ENCODE results near the gene NDUFB2. TPM values are rescaled to one million over a fixed set of nuclear protein-coding genes. Genes with fewer than 3 reads are reported as not detected.
A peak's percentile ranks its signal among the peaks of the same experiment; 100 is the strongest.

Gene NDUFB2
- total and polyA plus RNA-seq, 4 experiments from 2014 or later: 94.4 to 639 (median 254) TPM

GRCh38 chr7:140654661-140655060, 41.8 kb upstream of the NDUFB2 start:
- H3K27me3 Mint-ChIP-seq: peaks cover 3 to 12% of the 10 kb centered on the region in 2 donors
- ChIA-PET POLR2A (ENCODE audit: partially characterized antibody) (no interaction called here), CTCF (ENCODE audit: partially characterized antibody) (interaction anchor here (1.3 to 2.8 kb wide), 2 partner anchors 58 to 177 kb away, joined by 3 to 30 read pairs; partner anchors contain the start of gene MKRN1)
- no peak overlapping the region for H3K4me3 Mint-ChIP-seq
- no peaks in the 10 kb centered on the region for H3K9me3 Mint-ChIP-seq
- peaks cover 17% of the 10 kb centered on the region for H3K4me1 ChIP-seq (ENCODE audit: insufficient read depth, low read length)
- no peaks in the 10 kb centered on the region for H3K27me3 ChIP-seq (ENCODE audit: insufficient read depth, low read length)
- H3K4me1 Mint-ChIP-seq: peaks cover 18 to 24% (median 20%) of the 10 kb centered on the region in 4 donors
- H3K4me3 ChIP-seq (ENCODE audit: low read length in 2 of 2): no peak overlapping the region
- intact Hi-C loops (cut with micrococcal nuclease): no loop called here
- H3K27ac Mint-ChIP-seq: peak overlapping the region in 1 of 7 donors; percentile 52
- H3K27ac ChIP-seq (ENCODE audit: low read depth, low read length): no peak overlapping the region
- H3K9me3 ChIP-seq (ENCODE audit: control insufficient read depth in 1 of 2, low read length in 2 of 2): no peaks in the 10 kb centered on the region
- no peaks in the 10 kb centered on the region for H3K36me3 Mint-ChIP-seq
- DNase-seq: no peak
- no peaks in the 10 kb centered on the region for H3K36me3 ChIP-seq (ENCODE audit: insufficient read depth, low read length)

GRCh38 chr7:140655511-140656408, 40.7 kb upstream of the NDUFB2 start:
- no peak overlapping the region for H3K4me3 ChIP-seq (ENCODE audit: low read length in 2 of 2)
- Mint-ChIP-seq H3K27ac (peak overlapping the region; percentile 70 to 94 (median 91)), H3K4me1 (peaks cover 18 to 24% (median 20%) of the 10 kb centered on the region in 4 donors), H3K36me3 (no peaks in the 10 kb centered on the region), H3K4me3 (peak overlapping the region in 7 of 8 donors; percentile 86 to 94 (median 91)), H3K9me3 (no peaks in the 10 kb centered on the region), H3K27me3 (peaks cover 0 to 12% of the 10 kb centered on the region in 2 donors)
- H3K27ac ChIP-seq (ENCODE audit: low read depth, low read length): no peak overlapping the region
- intact Hi-C loops (cut with micrococcal nuclease): no loop called here
- H3K4me1 ChIP-seq (ENCODE audit: insufficient read depth, low read length): peaks cover 17% of the 10 kb centered on the region
- no peak for DNase-seq
- H3K9me3 ChIP-seq (ENCODE audit: control insufficient read depth in 1 of 2, low read length in 2 of 2): no peaks in the 10 kb centered on the region
- ChIA-PET POLR2A (ENCODE audit: partially characterized antibody) (interaction anchor here (0.7 to 2.7 kb wide), 2 partner anchors 13 to 17 kb away, joined by 4 to 11 read pairs; partner anchors contain the start of gene ADCK2), CTCF (ENCODE audit: partially characterized antibody) (interaction anchor here (1.2 to 2.5 kb wide), 3 partner anchors 13 to 179 kb away, joined by 3 to 15 read pairs (median 3); no protein-coding TSS in a partner anchor)
- no peaks in the 10 kb centered on the region for H3K36me3 ChIP-seq (ENCODE audit: insufficient read depth, low read length)
- no peaks in the 10 kb centered on the region for H3K27me3 ChIP-seq (ENCODE audit: insufficient read depth, low read length)

DNA sequence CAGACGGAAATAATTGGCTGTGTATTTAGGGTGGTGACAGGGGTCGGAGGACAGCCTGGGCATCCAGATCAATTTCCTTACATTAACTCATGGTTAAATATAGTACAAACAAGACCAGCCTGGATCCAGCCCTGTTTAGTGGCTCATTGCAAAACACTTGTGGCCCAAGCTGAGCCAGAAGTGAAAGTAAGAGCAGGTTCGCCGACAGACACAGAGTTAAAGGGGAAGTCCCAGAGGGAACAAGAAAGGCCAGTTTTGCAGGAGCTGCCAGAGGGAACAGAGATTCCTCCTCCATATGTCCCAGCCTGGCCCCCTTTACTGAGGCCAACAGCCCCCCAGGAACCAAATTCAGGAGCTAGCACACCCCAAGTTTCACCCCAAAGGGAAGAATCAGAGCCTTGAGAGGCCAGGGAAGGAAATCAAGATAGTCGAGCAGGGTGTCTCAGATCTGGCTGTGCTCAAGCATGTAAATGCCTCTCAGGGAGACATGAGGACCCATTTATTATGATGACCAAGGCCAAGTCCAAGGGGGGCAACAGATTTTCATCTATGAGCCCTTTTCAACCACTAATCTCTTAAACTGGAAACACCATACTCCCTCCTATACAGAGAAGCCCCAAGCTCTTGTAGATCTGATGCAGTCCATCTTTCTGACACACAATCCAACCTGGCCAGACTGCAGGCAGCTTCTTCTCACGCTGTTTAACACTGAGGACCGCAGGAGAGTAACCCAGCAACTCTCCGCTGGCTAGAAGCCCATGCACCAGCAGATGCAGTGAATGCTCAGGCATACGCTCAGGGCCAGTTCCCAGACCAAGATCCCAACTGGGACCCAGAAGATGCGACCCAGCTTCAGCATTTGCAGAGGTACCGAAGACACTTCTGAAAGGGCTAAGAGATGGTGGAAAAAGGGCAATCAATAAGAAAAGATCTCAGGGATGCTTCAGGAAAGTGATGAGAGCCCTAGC, 39.7 kb upstream of the NDUFB2 start:
- H3K27ac Mint-ChIP-seq: peak overlapping the region; percentile 65 to 94 (median 91)
- DNase-seq: peak in 2 of 5 donors; percentile 28 to 31
- no peaks in the 10 kb centered on the region for H3K9me3 Mint-ChIP-seq
- peaks cover 0 to 9% of the 10 kb centered on the region in 2 donors for H3K27me3 Mint-ChIP-seq
- peaks cover 18 to 24% (median 20%) of the 10 kb centered on the region in 4 donors for H3K4me1 Mint-ChIP-seq
- H3K36me3 ChIP-seq (ENCODE audit: insufficient read depth, low read length): no peaks in the 10 kb centered on the region
- intact Hi-C loops (cut with micrococcal nuclease): no loop called here
- no peaks in the 10 kb centered on the region for H3K9me3 ChIP-seq (ENCODE audit: control insufficient read depth in 1 of 2, low read length in 2 of 2)
- POLR2A ChIA-PET (ENCODE audit: partially characterized antibody): interaction anchor here (0.7 to 2.7 kb wide), 2 partner anchors 12 to 16 kb away, joined by 4 to 11 read pairs; partner anchors contain the start of gene ADCK2
- no peak overlapping the region for H3K27ac ChIP-seq (ENCODE audit: low read depth, low read length)
- no peaks in the 10 kb centered on the region for H3K27me3 ChIP-seq (ENCODE audit: insufficient read depth, low read length)
- H3K4me3 Mint-ChIP-seq: peak overlapping the region; percentile 84 to 94 (median 90)
- H3K36me3 Mint-ChIP-seq: no peaks in the 10 kb centered on the region
- CTCF ChIA-PET (ENCODE audit: partially characterized antibody): interaction anchor here (1.2 to 2.5 kb wide), 3 partner anchors 12 to 180 kb away, joined by 3 to 15 read pairs (median 3); no protein-coding TSS in a partner anchor
- peak overlapping the region in 1 of 2 donors; percentile 46 for H3K4me3 ChIP-seq (ENCODE audit: low read length in 2 of 2)
- H3K4me1 ChIP-seq (ENCODE audit: insufficient read depth, low read length): peaks cover 17% of the 10 kb centered on the region

GRCh38 chr7:140657891-140658290, 38.6 kb upstream of the NDUFB2 start:
- H3K9me3 Mint-ChIP-seq: no peaks in the 10 kb centered on the region
- no peak overlapping the region for H3K4me3 Mint-ChIP-seq
- Histone ChIP-seq H3K9me3 (ENCODE audit: control insufficient read depth in 1 of 2, low read length in 2 of 2) (no peaks in the 10 kb centered on the region), H3K36me3 (ENCODE audit: insufficient read depth, low read length) (no peaks in the 10 kb centered on the region), H3K4me1 (ENCODE audit: insufficient read depth, low read length) (peaks cover 17% of the 10 kb centered on the region), H3K27ac (ENCODE audit: low read depth, low read length) (no peak overlapping the region), H3K27me3 (ENCODE audit: insufficient read depth, low read length) (no peaks in the 10 kb centered on the region), H3K4me3 (ENCODE audit: low read length in 2 of 2) (no peak overlapping the region)
- peaks cover 18 to 24% (median 20%) of the 10 kb centered on the region in 4 donors for H3K4me1 Mint-ChIP-seq
- DNase-seq: no peak
- H3K27ac Mint-ChIP-seq: no peak overlapping the region
- H3K36me3 Mint-ChIP-seq: no peaks in the 10 kb centered on the region
- peaks cover 0 to 9% of the 10 kb centered on the region in 2 donors for H3K27me3 Mint-ChIP-seq
- ChIA-PET POLR2A (ENCODE audit: partially characterized antibody) (interaction anchor here (2.7 kb wide), 1 partner anchor 15 kb away, joined by 11 read pairs; the partner anchor contains the start of gene ADCK2), CTCF (ENCODE audit: partially characterized antibody) (no interaction called here)
- intact Hi-C loops (cut with micrococcal nuclease): no loop called here

DNA sequence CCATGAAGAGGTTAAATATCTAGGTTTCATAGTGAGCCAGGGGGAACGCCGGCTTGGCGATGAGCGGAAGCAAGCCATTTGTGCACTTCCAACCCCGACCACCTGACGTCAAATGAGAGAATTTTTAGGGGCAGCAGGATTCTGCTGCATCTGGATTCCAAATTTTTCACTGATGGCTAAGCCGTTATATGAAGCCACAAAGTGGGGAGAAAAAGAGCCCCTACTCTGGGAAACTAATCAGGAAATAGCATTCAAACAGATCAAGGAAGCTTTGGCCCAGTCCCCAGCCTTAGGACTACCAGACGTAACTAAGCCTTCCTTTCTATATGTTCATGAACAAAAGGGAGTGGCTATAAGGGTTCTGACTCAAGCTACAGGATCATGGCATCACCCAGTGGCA, 36.7 kb upstream of the NDUFB2 start:
- no peaks in the 10 kb centered on the region for H3K27me3 ChIP-seq (ENCODE audit: insufficient read depth, low read length)
- Mint-ChIP-seq H3K4me3 (no peak overlapping the region), H3K27ac (peak overlapping the region in 1 of 7 donors; percentile 15), H3K36me3 (no peaks in the 10 kb centered on the region), H3K27me3 (peaks cover 0 to 9% of the 10 kb centered on the region in 2 donors), H3K4me1 (peaks cover 12 to 17% (median 15%) of the 10 kb centered on the region in 4 donors), H3K9me3 (no peaks in the 10 kb centered on the region)
- DNase-seq: no peak
- ChIA-PET CTCF (ENCODE audit: partially characterized antibody) (interaction anchor here (1.6 kb wide), 1 partner anchor 14 kb away, joined by 4 read pairs; no protein-coding TSS in a partner anchor), POLR2A (ENCODE audit: partially characterized antibody) (interaction anchor here (0.8 kb wide), 1 partner anchor 355 kb away, joined by 3 read pairs; the partner anchor contains the start of gene MRPS33)
- peaks cover 14% of the 10 kb centered on the region for H3K4me1 ChIP-seq (ENCODE audit: insufficient read depth, low read length)
- no peak overlapping the region for H3K27ac ChIP-seq (ENCODE audit: low read depth, low read length)
- no peak overlapping the region for H3K4me3 ChIP-seq (ENCODE audit: low read length in 2 of 2)
- no peaks in the 10 kb centered on the region for H3K36me3 ChIP-seq (ENCODE audit: insufficient read depth, low read length)
- H3K9me3 ChIP-seq (ENCODE audit: control insufficient read depth in 1 of 2, low read length in 2 of 2): no peaks in the 10 kb centered on the region
- intact Hi-C loops (cut with micrococcal nuclease): no loop called here

DNA sequence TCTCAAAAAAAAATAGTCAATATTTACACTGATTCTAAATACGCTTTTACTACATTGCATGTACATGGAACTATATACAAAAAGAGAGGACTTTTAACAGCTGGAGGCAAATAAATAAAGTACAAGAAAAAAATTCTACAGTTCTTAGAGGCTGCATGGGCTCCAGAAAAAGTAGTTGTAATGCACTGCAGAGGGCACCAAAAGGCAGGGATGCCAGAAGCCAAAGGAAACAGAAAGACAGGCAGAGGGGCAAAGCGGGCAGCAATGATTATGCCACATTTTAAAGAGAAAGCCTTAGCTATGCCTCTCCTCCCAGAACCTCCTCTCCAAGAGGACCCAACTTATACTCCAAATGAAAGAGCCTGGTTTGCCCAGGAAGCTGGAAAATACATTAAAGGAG, 35.4 kb upstream of the NDUFB2 start:
- Histone ChIP-seq H3K27me3 (ENCODE audit: insufficient read depth, low read length) (no peaks in the 10 kb centered on the region), H3K36me3 (ENCODE audit: insufficient read depth, low read length) (no peaks in the 10 kb centered on the region), H3K9me3 (ENCODE audit: control insufficient read depth in 1 of 2, low read length in 2 of 2) (no peaks in the 10 kb centered on the region), H3K4me3 (ENCODE audit: low read length in 2 of 2) (no peak overlapping the region), H3K4me1 (ENCODE audit: insufficient read depth, low read length) (peaks cover 12% of the 10 kb centered on the region), H3K27ac (ENCODE audit: low read depth, low read length) (no peak overlapping the region)
- Mint-ChIP-seq H3K4me1 (peaks cover 8 to 11% (median 10%) of the 10 kb centered on the region in 4 donors), H3K4me3 (no peak overlapping the region), H3K36me3 (no peaks in the 10 kb centered on the region), H3K27ac (no peak overlapping the region), H3K9me3 (no peaks in the 10 kb centered on the region), H3K27me3 (peaks cover 0 to 9% of the 10 kb centered on the region in 2 donors)
- POLR2A ChIA-PET (ENCODE audit: partially characterized antibody): interaction anchor here (1.1 kb wide), 1 partner anchor 12 kb away, joined by 6 read pairs; the partner anchor contains the start of gene ADCK2
- CTCF ChIA-PET (ENCODE audit: partially characterized antibody): interaction anchor here (0.6 to 1.7 kb wide), 4 partner anchors 9 to 351 kb away, joined by 3 to 4 read pairs (median 4); no protein-coding TSS in a partner anchor
- intact Hi-C loops (cut with micrococcal nuclease): no loop called here
- DNase-seq: no peak
